Stimulated activated CD8-positive, alpha-beta memory T cell treated with anti-CD3 and anti-CD28 coated beads, Interleukin-15, amount 100 ng/mL, for 48 hours (primary cell): Measurements from ENCODE around the gene SMIM45.

Source experiments
- DNase-seq, 2 donors: peaks; one replicate each; pipeline ENCODE4 v3.0.0-alpha.2; 2020; ENCODE audit warnings: low read depth in 2 of 2

Gene SMIM45

GRCh38 chr22:41951898-41952474 is at the start of gene SMIM45:
Gene SMIM45 (plus strand): TSS chr22:41952150.
- no peak for DNase-seq

- DNase-seq, result no peak
Observed at GRCh38 chr22:41902932-41903421, 49.0 kb upstream of the SMIM45 start.

- no peak for DNase-seq
Observed at GRCh38 chr22:41904450-41905410, 47.2 kb upstream of the SMIM45 start.

- no peak for DNase-seq
Observed at GRCh38 chr22:41905411-41906202, 46.3 kb upstream of the SMIM45 start.

- no peak for DNase-seq
Observed at GRCh38 chr22:41906822-41907221, 45.1 kb upstream of the SMIM45 start.

- no peak for DNase-seq
Observed at GRCh38 chr22:41907436-41908401, 44.2 kb upstream of the SMIM45 start.

GRCh38 chr22:41908411-41909309 is 43.3 kb upstream of the SMIM45 start:
- no peak for DNase-seq

- no peak for DNase-seq
Observed at GRCh38 chr22:41909310-41910049, 42.5 kb upstream of the SMIM45 start.

- no peak for DNase-seq
Observed at GRCh38 chr22:41910050-41911000, 41.6 kb upstream of the SMIM45 start.

- DNase-seq, result no peak
Observed at GRCh38 chr22:41911001-41911611, 40.8 kb upstream of the SMIM45 start.

- DNase-seq, result no peak
Observed at GRCh38 chr22:41912338-41913039, 39.5 kb upstream of the SMIM45 start.

- no peak for DNase-seq
Observed at GRCh38 chr22:41913040-41913719, 38.8 kb upstream of the SMIM45 start.

- no peak for DNase-seq
Observed at GRCh38 chr22:41913842-41914534, 38.0 kb upstream of the SMIM45 start.

- DNase-seq, result no peak
Observed at GRCh38 chr22:41914611-41915034, 37.3 kb upstream of the SMIM45 start.

GRCh38 chr22:41915035-41915785 is 36.7 kb upstream of the SMIM45 start, which contains the start of gene SHISA8:
Gene SHISA8 (minus strand): TSS chr22:41915074. CDS start chr22:41914667, 407 bp downstream.
- peak; percentile 37 to 43 for DNase-seq
